K562 (cell line): ENCODE data around the gene MLLT3. TPM values are rescaled to one million over a fixed set of nuclear protein-coding genes. Genes with fewer than 3 reads are reported as not detected.

Experiments
- ATAC-seq: fragments of 200-7000 bp; cut with Tn5 transposase; 3 replicates; pipeline ENCODE4 v1.9.1; 2020; ENCODE audit warnings: moderate library complexity
- BruUV-seq: library from RNA; stranded (reverse); fragments of 400-500 nt; replicated peaks from 2 replicates; lab custom pipeline; 2021; lab: Mats Ljungman, UMichigan
- CTCF ChIA-PET: fragments of 300-600 bp; formaldehyde crosslinking; extraction: SDS; loops from one replicate; lab custom pipeline; 2021; ENCODE audit warnings: low intra/inter-chr PET ratio; lab: Yijun Ruan, JAX
- POLR2A ChIA-PET: fragments of 300-600, 350-650 bp; sonication (Branson Sonifier 250); formaldehyde crosslinking; extraction: SDS; loops from one replicate; lab custom pipeline; 2021; ENCODE audit warnings: antibody characterized with exemption, inconsistent platforms; lab: Yijun Ruan, JAX
- DNase-seq, 4 experiments: peaks; one replicate each; pipeline versions ENCODE4 v3.0.0 to v3.0.0-alpha.2; 2011 to 2018; ENCODE audit warnings: low spot score in 3 of 4, mixed read lengths in 3 of 4; ENCODE audit errors: extremely low read depth in 1 of 4
- FAIRE-seq: peaks from 2 replicates; lab custom pipeline; 2011; peaks lifted over from hg19 to GRCh38; lab: Jason Lieb, UNC
- H2AFZ ChIP-seq: 2 replicates; pipeline ENCODE4 v1.6.0; 2011; ENCODE audit warnings: low read depth, low read length, control low read depth, inconsistent platforms
- H3K27ac ChIP-seq: fragments of 200-600 bp; 3 replicates; pipeline ENCODE4 v1.8.0; 2011; ENCODE audit warnings: low read depth, mild to moderate bottlenecking, control low read depth, inconsistent platforms, low read length, moderate library complexity, mixed read lengths; ENCODE audit errors: extremely low read depth
- H3K27me3 ChIP-seq, 2 experiments: fragments of 300-600 bp in 1 of 2; 2 replicates in 1 of 2; 3 replicates in 1 of 2; pipeline versions ENCODE4 v1.6.0 to v1.8.0; 2011; ENCODE audit warnings: inconsistent platforms in 2 of 2, low read length in 2 of 2, mild to moderate bottlenecking in 1 of 2, mixed read lengths in 1 of 2, moderate library complexity in 1 of 2; ENCODE audit not compliant: control insufficient read depth in 2 of 2, insufficient read depth in 2 of 2
- H3K36me3 ChIP-seq: fragments of 300-600 bp; 3 replicates; pipeline ENCODE4 v1.8.0; 2011; ENCODE audit warnings: mild to moderate bottlenecking, low read length, inconsistent platforms; ENCODE audit not compliant: control insufficient read depth, insufficient read depth
- H3K4me1 ChIP-seq, 2 experiments: fragments of 200-600 bp in 1 of 2; replicated peaks in 1 of 2; 2 replicates in 1 of 2; 3 replicates in 1 of 2; pipeline versions ENCODE4 v1.5.1 to v1.8.0; 2011; ENCODE audit warnings: inconsistent platforms in 2 of 2, low read length in 2 of 2, mild to moderate bottlenecking in 1 of 2, mixed read lengths in 1 of 2, moderate library complexity in 1 of 2; ENCODE audit not compliant: control insufficient read depth in 2 of 2, insufficient read depth in 2 of 2
- H3K4me2 ChIP-seq: 2 replicates; pipeline ENCODE4 v1.6.1; 2011; ENCODE audit warnings: low read length, control low read depth, inconsistent platforms, mixed read lengths; ENCODE audit not compliant: insufficient read depth
- H3K4me3 ChIP-seq: fragments of 200-600 bp; sonication (generic), shearing (Covaris generic); 2 replicates; pipeline ENCODE4 v1.5.1; 2016; ENCODE audit warnings: control low read depth, inconsistent platforms
- H3K79me2 ChIP-seq: fragments of 200-600 bp; 3 replicates; pipeline ENCODE4 v1.8.0; 2011; ENCODE audit warnings: low read length, inconsistent platforms; ENCODE audit not compliant: control insufficient read depth, insufficient read depth
- H3K9ac ChIP-seq, 2 experiments: 2 replicates each; pipeline versions ENCODE4 v1.6.0 to v1.6.1; 2011; ENCODE audit warnings: low read depth in 2 of 2, low read length in 2 of 2, control low read depth in 1 of 2, inconsistent platforms in 1 of 2, mild to moderate bottlenecking in 1 of 2, mixed read lengths in 1 of 2; ENCODE audit not compliant: insufficient read depth in 1 of 2
- H3K9me1 ChIP-seq: one replicate; pipeline ENCODE4 v1.6.0; 2011; ENCODE audit warnings: inconsistent platforms, mild to moderate bottlenecking, low read length, moderate library complexity; ENCODE audit not compliant: control insufficient read depth, insufficient read depth
- H3K9me3 ChIP-seq: replicated peaks from 2 replicates; pipeline ENCODE4 v1.5.1; 2011; ENCODE audit warnings: low read depth, low read length, inconsistent platforms; ENCODE audit not compliant: control insufficient read depth, insufficient read depth
- H4K20me1 ChIP-seq: replicated peaks from 2 replicates; pipeline ENCODE4 v1.6.1; 2011; ENCODE audit warnings: low read length, inconsistent platforms, mixed read lengths; ENCODE audit not compliant: control insufficient read depth, insufficient read depth
- COPS2 ChIP-seq: fragments of 450-650 bp; conservative IDR thresholded peaks from 2 replicates; pipeline ENCODE4 v1.6.1; 2016; ENCODE audit warnings: mild to moderate bottlenecking, moderate library complexity
- FIP1L1 ChIP-seq: fragments of 200-400 bp; formaldehyde crosslinking; IDR thresholded peaks from 2 replicates; pipeline ENCODE4 v1.6.1; 2018; ENCODE audit warnings: mild to moderate bottlenecking, low read depth, low read length; ENCODE audit not compliant: poor library complexity, severe bottlenecking
- LEF1 ChIP-seq: fragments of 450-650 bp; IDR thresholded peaks from 2 replicates; pipeline ENCODE4 v1.6.1; 2016; ENCODE audit warnings: mild to moderate bottlenecking
- NFIC ChIP-seq: fragments of 450-650 bp; IDR thresholded peaks from 2 replicates; pipeline ENCODE4 v1.6.1; 2017; ENCODE audit warnings: mild to moderate bottlenecking, inconsistent platforms
- SPI1 ChIP-seq: IDR thresholded peaks from 2 replicates; pipeline ENCODE4 v1.6.1; 2011; ENCODE audit warnings: low read depth, low read length, control low read depth, borderline replicate concordance
- TAF7 ChIP-seq: fragments of 450-650 bp; IDR thresholded peaks from 2 replicates; pipeline ENCODE4 v1.6.1; 2016; ENCODE audit warnings: missing genetic modification characterization, missing compliant biosample characterization
- ZNF121 ChIP-seq: sonication (generic); formaldehyde crosslinking; conservative IDR thresholded peaks from 2 replicates; pipeline ENCODE4 v1.8.0; 2022; ENCODE audit warnings: missing genetic modification reagents
- WGBS: fragments of 100-300 bp; shearing (Covaris generic); methylation state at CpG from one replicate; pipeline ENCODE4 v1.1.6; 2016; ENCODE audit warnings: low coverage, mixed read lengths; ENCODE audit not compliant: insufficient coverage; ENCODE audit errors: missing lambda C conversion rate; 5-methylcytosine and 5-hydroxymethylcytosine counted together
- in situ Hi-C: fragments of 300-500 bp; cut with MboI; formaldehyde crosslinking; loops from 4 replicates; pipeline ENCODE4 v1.15.0; 2018; ENCODE audit warnings: inconsistent platforms, mixed read lengths
- intact Hi-C: fragments of 100-400 bp; cut with micrococcal nuclease; formaldehyde crosslinking; loops from 2 replicates; pipeline ENCODE4 v1.14.2; 2022
- polyA plus RNA-seq, 8 experiments: library from polyadenylated mRNA; depleted of rRNA in 4 of 8; stranded (reverse) in 5 of 8; unstranded in 3 of 8; fragments of >200 nt; fragmentation: Nextera tagmentation in 2 of 8; fragmentation: Illumina TruSeq in 1 of 8; extraction: Ambion mirVana in 2 of 8; extraction: Trizol in 1 of 8; gene quantifications; 2 replicates each; pipeline versions ENCODE4 v1.2.1 to v1.2.3, GENCODE V29; 2011 to 2014; ENCODE audit warnings: inconsistent platforms in 1 of 8, missing spikeins in 1 of 8
- total RNA-seq, 7 experiments: library from RNA; depleted of rRNA in 6 of 7; stranded (reverse); fragments of >200 nt in 6 of 7; fragmentation: Illumina TruSeq in 2 of 7; extraction: Trizol in 2 of 7; gene quantifications; 2 replicates each; pipeline versions ENCODE4 v1.2.1 to v1.2.3, GENCODE V29; 2011 to 2021; ENCODE audit warnings: low replicate concordance in 1 of 7
- TF ChIP-seq, protein P1 (sequence below): fragments of 150-350 bp; IDR thresholded peaks from 2 replicates; pipeline ENCODE4 v1.6.1; 2014; ENCODE audit warnings: low read depth, mild to moderate bottlenecking, low read length, borderline replicate concordance

The MLLT3 gene
- total and polyA plus RNA-seq, 9 of the 15 experiments (the other 6 are each of a cell fraction or from before 2014, with no cell fraction given) = 0.07 to 0.42 (median 0.22) TPM; not detected in 4

- H3K9ac ChIP-seq = no peak overlapping the region
- POLR2A ChIA-PET = no interaction called here
- no peak overlapping the region for H3K4me3 ChIP-seq
- 0% methylated on average over 3 of the region's 3 CpGs for WGBS
- H3K9me1 ChIP-seq = no peaks in the 10 kb centered on the region
- ATAC-seq = no peak
- H3K27ac ChIP-seq = no peak overlapping the region
- BruUV-seq = no TSS peak
- intact Hi-C loops = no loop called here
- no peak for FAIRE-seq
- no peaks in the 10 kb centered on the region for H3K9me3 ChIP-seq
- H3K36me3 ChIP-seq = no peaks in the 10 kb centered on the region
- no peak overlapping the region for H2AFZ ChIP-seq
- no peaks in the 10 kb centered on the region for H3K79me2 ChIP-seq
- no peaks in the 10 kb centered on the region for H4K20me1 ChIP-seq
- H3K27me3 ChIP-seq = no peaks in the 10 kb centered on the region
- H3K4me2 ChIP-seq = no peak overlapping the region
- in situ Hi-C loops = no loop called here
- TF ChIP-seq TAF7 (tag) = no peak
- no peak for TF ChIP-seq NFIC
- no peak for TF ChIP-seq FIP1L1
- no peak for TF ChIP-seq COPS2
- TF ChIP-seq SPI1 = no peak
- TF ChIP-seq, protein P1, sequence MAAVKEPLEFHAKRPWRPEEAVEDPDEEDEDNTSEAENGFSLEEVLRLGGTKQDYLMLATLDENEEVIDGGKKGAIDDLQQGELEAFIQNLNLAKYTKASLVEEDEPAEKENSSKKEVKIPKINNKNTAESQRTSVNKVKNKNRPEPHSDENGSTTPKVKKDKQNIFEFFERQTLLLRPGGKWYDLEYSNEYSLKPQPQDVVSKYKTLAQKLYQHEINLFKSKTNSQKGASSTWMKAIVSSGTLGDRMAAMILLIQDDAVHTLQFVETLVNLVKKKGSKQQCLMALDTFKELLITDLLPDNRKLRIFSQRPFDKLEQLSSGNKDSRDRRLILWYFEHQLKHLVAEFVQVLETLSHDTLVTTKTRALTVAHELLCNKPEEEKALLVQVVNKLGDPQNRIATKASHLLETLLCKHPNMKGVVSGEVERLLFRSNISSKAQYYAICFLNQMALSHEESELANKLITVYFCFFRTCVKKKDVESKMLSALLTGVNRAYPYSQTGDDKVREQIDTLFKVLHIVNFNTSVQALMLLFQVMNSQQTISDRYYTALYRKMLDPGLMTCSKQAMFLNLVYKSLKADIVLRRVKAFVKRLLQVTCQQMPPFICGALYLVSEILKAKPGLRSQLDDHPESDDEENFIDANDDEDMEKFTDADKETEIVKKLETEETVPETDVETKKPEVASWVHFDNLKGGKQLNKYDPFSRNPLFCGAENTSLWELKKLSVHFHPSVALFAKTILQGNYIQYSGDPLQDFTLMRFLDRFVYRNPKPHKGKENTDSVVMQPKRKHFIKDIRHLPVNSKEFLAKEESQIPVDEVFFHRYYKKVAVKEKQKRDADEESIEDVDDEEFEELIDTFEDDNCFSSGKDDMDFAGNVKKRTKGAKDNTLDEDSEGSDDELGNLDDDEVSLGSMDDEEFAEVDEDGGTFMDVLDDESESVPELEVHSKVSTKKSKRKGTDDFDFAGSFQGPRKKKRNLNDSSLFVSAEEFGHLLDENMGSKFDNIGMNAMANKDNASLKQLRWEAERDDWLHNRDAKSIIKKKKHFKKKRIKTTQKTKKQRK = no peak
- TF ChIP-seq ZNF121 (CRISPR knock-in tag) = no peak
- TF ChIP-seq LEF1 = no peak
- CTCF ChIA-PET = no interaction called here
- no peaks in the 10 kb centered on the region for H3K4me1 ChIP-seq
- DNase-seq = no peak
These were observed 307.3 kb downstream of the MLLT3 start for GRCh38 chr9:20314981-20315380.
